ENCODE data around the gene PLEKHG1.

DNA sequence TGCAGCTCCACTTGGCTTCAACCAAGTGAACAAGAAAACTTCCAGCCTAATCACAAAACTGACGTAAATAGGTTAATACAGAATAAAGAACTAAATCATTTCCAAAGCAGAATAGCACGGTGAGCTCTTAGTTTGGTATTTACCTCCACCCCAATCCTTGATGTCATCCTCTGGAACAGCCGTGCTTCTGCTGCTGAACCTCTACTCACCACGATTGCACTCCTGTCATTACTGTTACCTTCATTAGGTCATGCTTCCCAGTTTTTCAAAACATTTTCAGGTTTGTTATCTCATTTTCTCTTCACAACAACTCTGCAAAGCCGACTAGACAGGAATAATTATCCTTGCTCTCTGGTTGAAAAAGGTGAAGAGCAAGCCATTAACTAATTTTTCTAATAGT is 15.6 kb upstream of the PLEKHG1 start:
- TF ChIP-seq, protein P1, sequence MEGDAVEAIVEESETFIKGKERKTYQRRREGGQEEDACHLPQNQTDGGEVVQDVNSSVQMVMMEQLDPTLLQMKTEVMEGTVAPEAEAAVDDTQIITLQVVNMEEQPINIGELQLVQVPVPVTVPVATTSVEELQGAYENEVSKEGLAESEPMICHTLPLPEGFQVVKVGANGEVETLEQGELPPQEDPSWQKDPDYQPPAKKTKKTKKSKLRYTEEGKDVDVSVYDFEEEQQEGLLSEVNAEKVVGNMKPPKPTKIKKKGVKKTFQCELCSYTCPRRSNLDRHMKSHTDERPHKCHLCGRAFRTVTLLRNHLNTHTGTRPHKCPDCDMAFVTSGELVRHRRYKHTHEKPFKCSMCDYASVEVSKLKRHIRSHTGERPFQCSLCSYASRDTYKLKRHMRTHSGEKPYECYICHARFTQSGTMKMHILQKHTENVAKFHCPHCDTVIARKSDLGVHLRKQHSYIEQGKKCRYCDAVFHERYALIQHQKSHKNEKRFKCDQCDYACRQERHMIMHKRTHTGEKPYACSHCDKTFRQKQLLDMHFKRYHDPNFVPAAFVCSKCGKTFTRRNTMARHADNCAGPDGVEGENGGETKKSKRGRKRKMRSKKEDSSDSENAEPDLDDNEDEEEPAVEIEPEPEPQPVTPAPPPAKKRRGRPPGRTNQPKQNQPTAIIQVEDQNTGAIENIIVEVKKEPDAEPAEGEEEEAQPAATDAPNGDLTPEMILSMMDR (IDR thresholded peaks at IDR 0.05; ENCODE audit: low read depth, low read length, missing input control) = no peak
- no peak for TF ChIP-seq GABPA (IDR thresholded peaks at IDR 0.05 in 1 of 2, conservative IDR thresholded peaks at IDR 0.05 in 1 of 2)
- TF ChIP-seq JUND (IDR thresholded peaks at IDR 0.05) = no peak

Data from liver (tissue), 3 donors.